Measurements from ENCODE around the gene CERS6. TPM values are rescaled to one million over a fixed set of nuclear protein-coding genes. Genes with fewer than 3 reads are reported as not detected.

CERS6 gene
- total RNA-seq, 2 experiments from 2014 or later, result 7.4 to 8.4 TPM

GRCh38 chr2:168727904-168728470 lies 271.9 kb downstream of the CERS6 start:
- H3K4me3 Mint-ChIP-seq, result no peak overlapping the region
- ChIA-PET POLR2A (no interaction called here), CTCF (no interaction called here)
- H3K36me3 Mint-ChIP-seq (ENCODE audit: low read depth), result no peaks in the 10 kb centered on the region
- no peak overlapping the region for H3K27ac Mint-ChIP-seq
- H3K4me1 Mint-ChIP-seq, result peaks cover 9% of the 10 kb centered on the region
- H3K9me3 Mint-ChIP-seq, result no peaks in the 10 kb centered on the region
- no peak for DNase-seq
- H3K27me3 Mint-ChIP-seq, result no peaks in the 10 kb centered on the region

GRCh38 chr2:168729455-168729854 lies 273.4 kb downstream of the CERS6 start:
- ChIA-PET CTCF (no interaction called here), POLR2A (no interaction called here)
- Mint-ChIP-seq H3K4me3 (no peak overlapping the region), H3K9me3 (no peaks in the 10 kb centered on the region), H3K36me3 (ENCODE audit: low read depth) (no peaks in the 10 kb centered on the region), H3K4me1 (no peaks in the 10 kb centered on the region), H3K27me3 (no peaks in the 10 kb centered on the region), H3K27ac (no peak overlapping the region)
- DNase-seq, result no peak

- no peak overlapping the region for H3K27ac Mint-ChIP-seq
- no peaks in the 10 kb centered on the region for H3K27me3 Mint-ChIP-seq
- DNase-seq, result no peak
- H3K4me3 Mint-ChIP-seq, result no peak overlapping the region
- ChIA-PET CTCF (no interaction called here), POLR2A (no interaction called here)
- H3K4me1 Mint-ChIP-seq, result no peaks in the 10 kb centered on the region
- H3K36me3 Mint-ChIP-seq (ENCODE audit: low read depth), result no peaks in the 10 kb centered on the region
- H3K9me3 Mint-ChIP-seq, result no peaks in the 10 kb centered on the region
Measured at GRCh38 chr2:168730344-168730743, 274.3 kb downstream of the CERS6 start.

- DNase-seq, result no peak
- H3K4me3 Mint-ChIP-seq, result no peak overlapping the region
- no peaks in the 10 kb centered on the region for H3K27me3 Mint-ChIP-seq
- ChIA-PET CTCF (no interaction called here), POLR2A (no interaction called here)
- H3K27ac Mint-ChIP-seq, result no peak overlapping the region
- H3K9me3 Mint-ChIP-seq, result no peaks in the 10 kb centered on the region
- no peaks in the 10 kb centered on the region for H3K4me1 Mint-ChIP-seq
- H3K36me3 Mint-ChIP-seq (ENCODE audit: low read depth), result no peaks in the 10 kb centered on the region
Measured at GRCh38 chr2:168731002-168731401, 274.9 kb downstream of the CERS6 start.

GRCh38 chr2:168731616-168732015 lies 275.5 kb downstream of the CERS6 start:
- Mint-ChIP-seq H3K27ac (no peak overlapping the region), H3K9me3 (no peaks in the 10 kb centered on the region), H3K4me1 (no peaks in the 10 kb centered on the region), H3K36me3 (ENCODE audit: low read depth) (no peaks in the 10 kb centered on the region), H3K4me3 (no peak overlapping the region), H3K27me3 (no peaks in the 10 kb centered on the region)
- POLR2A ChIA-PET, result no interaction called here
- CTCF ChIA-PET, result interaction anchor here (0.6 to 1.5 kb wide), 2 partner anchors 28 to 965 kb away, joined by 3 read pairs; no protein-coding TSS in a partner anchor
- DNase-seq, result no peak

- ChIA-PET POLR2A (no interaction called here), CTCF (interaction anchor here (0.6 to 1.5 kb wide), 2 partner anchors 27 to 964 kb away, joined by 3 read pairs; no protein-coding TSS in a partner anchor)
- Mint-ChIP-seq H3K9me3 (no peaks in the 10 kb centered on the region), H3K36me3 (ENCODE audit: low read depth) (no peaks in the 10 kb centered on the region), H3K27ac (no peak overlapping the region), H3K4me1 (no peaks in the 10 kb centered on the region), H3K27me3 (no peaks in the 10 kb centered on the region), H3K4me3 (no peak overlapping the region)
- no peak for DNase-seq
Measured at GRCh38 chr2:168732100-168732499, 276.0 kb downstream of the CERS6 start.

GRCh38 chr2:168732506-168732905 lies 276.4 kb downstream of the CERS6 start:
- peaks cover 2% of the 10 kb centered on the region for H3K4me1 Mint-ChIP-seq
- H3K9me3 Mint-ChIP-seq, result no peaks in the 10 kb centered on the region
- CTCF ChIA-PET, result interaction anchor here (0.6 to 1.5 kb wide), 2 partner anchors 27 to 964 kb away, joined by 3 read pairs; no protein-coding TSS in a partner anchor
- no peak for DNase-seq
- no peak overlapping the region for H3K4me3 Mint-ChIP-seq
- POLR2A ChIA-PET, result no interaction called here
- no peaks in the 10 kb centered on the region for H3K27me3 Mint-ChIP-seq
- H3K36me3 Mint-ChIP-seq (ENCODE audit: low read depth), result no peaks in the 10 kb centered on the region
- H3K27ac Mint-ChIP-seq, result no peak overlapping the region

- H3K9me3 Mint-ChIP-seq, result no peaks in the 10 kb centered on the region
- H3K36me3 Mint-ChIP-seq (ENCODE audit: low read depth), result no peaks in the 10 kb centered on the region
- POLR2A ChIA-PET, result no interaction called here
- no peaks in the 10 kb centered on the region for H3K27me3 Mint-ChIP-seq
- H3K4me1 Mint-ChIP-seq, result peaks cover 9% of the 10 kb centered on the region
- no peak for DNase-seq
- CTCF ChIA-PET, result interaction anchor here (1.2 kb wide), 1 partner anchor 9 kb away, joined by 3 read pairs; no protein-coding TSS in a partner anchor
- no peak overlapping the region for H3K27ac Mint-ChIP-seq
- no peak overlapping the region for H3K4me3 Mint-ChIP-seq
Measured at GRCh38 chr2:168734199-168734760, 278.2 kb downstream of the CERS6 start.

- no peaks in the 10 kb centered on the region for H3K36me3 Mint-ChIP-seq (ENCODE audit: low read depth)
- H3K27me3 Mint-ChIP-seq, result no peaks in the 10 kb centered on the region
- H3K9me3 Mint-ChIP-seq, result no peaks in the 10 kb centered on the region
- no peak overlapping the region for H3K4me3 Mint-ChIP-seq
- POLR2A ChIA-PET, result no interaction called here
- CTCF ChIA-PET, result interaction anchor here (1.2 kb wide), 1 partner anchor 37 kb away, joined by 4 read pairs; no protein-coding TSS in a partner anchor
- peaks cover 9% of the 10 kb centered on the region for H3K4me1 Mint-ChIP-seq
- no peak for DNase-seq
- no peak overlapping the region for H3K27ac Mint-ChIP-seq
Measured at GRCh38 chr2:168736649-168737445, 280.8 kb downstream of the CERS6 start.

GRCh38 chr2:168738062-168738461 lies 282.0 kb downstream of the CERS6 start:
- Mint-ChIP-seq H3K27me3 (no peaks in the 10 kb centered on the region), H3K4me1 (peaks cover 9% of the 10 kb centered on the region), H3K36me3 (ENCODE audit: low read depth) (no peaks in the 10 kb centered on the region), H3K9me3 (no peaks in the 10 kb centered on the region), H3K4me3 (no peak overlapping the region), H3K27ac (no peak overlapping the region)
- POLR2A ChIA-PET, result no interaction called here
- CTCF ChIA-PET, result interaction anchor here (1.2 kb wide), 1 partner anchor 36 kb away, joined by 4 read pairs; no protein-coding TSS in a partner anchor
- DNase-seq, result no peak

- Mint-ChIP-seq H3K36me3 (ENCODE audit: low read depth) (no peaks in the 10 kb centered on the region), H3K27ac (no peak overlapping the region), H3K4me1 (peaks cover 9% of the 10 kb centered on the region), H3K9me3 (no peaks in the 10 kb centered on the region), H3K4me3 (no peak overlapping the region), H3K27me3 (no peaks in the 10 kb centered on the region)
- CTCF ChIA-PET, result no interaction called here
- DNase-seq, result no peak
- POLR2A ChIA-PET, result no interaction called here
Measured at GRCh38 chr2:168740360-168740759, 284.3 kb downstream of the CERS6 start.

GRCh38 chr2:168740788-168741187 lies 284.7 kb downstream of the CERS6 start:
- CTCF ChIA-PET, result no interaction called here
- no peak for DNase-seq
- H3K36me3 Mint-ChIP-seq (ENCODE audit: low read depth), result no peaks in the 10 kb centered on the region
- H3K4me1 Mint-ChIP-seq, result peaks cover 9% of the 10 kb centered on the region
- H3K27ac Mint-ChIP-seq, result no peak overlapping the region
- H3K4me3 Mint-ChIP-seq, result no peak overlapping the region
- POLR2A ChIA-PET, result no interaction called here
- no peaks in the 10 kb centered on the region for H3K9me3 Mint-ChIP-seq
- no peaks in the 10 kb centered on the region for H3K27me3 Mint-ChIP-seq

GRCh38 chr2:168742258-168742932 lies 286.3 kb downstream of the CERS6 start:
- ChIA-PET POLR2A (no interaction called here), CTCF (no interaction called here)
- H3K27me3 Mint-ChIP-seq, result no peaks in the 10 kb centered on the region
- no peaks in the 10 kb centered on the region for H3K36me3 Mint-ChIP-seq (ENCODE audit: low read depth)
- DNase-seq, result no peak
- H3K27ac Mint-ChIP-seq, result no peak overlapping the region
- no peaks in the 10 kb centered on the region for H3K9me3 Mint-ChIP-seq
- no peak overlapping the region for H3K4me3 Mint-ChIP-seq
- H3K4me1 Mint-ChIP-seq, result peaks cover 9% of the 10 kb centered on the region
